Measurements from ENCODE around the gene CTSF.

The CTSF gene

GRCh38 chr11:66532784-66533183, 35.6 kb downstream of the CTSF start:
- DNase-seq (ENCODE audit: low read depth) = no peak

- no peak for DNase-seq (ENCODE audit: low read depth)
These were observed 36.6 kb downstream of the CTSF start for GRCh38 chr11:66531841-66532240.

- DNase-seq (ENCODE audit: low read depth) = no peak
These were observed 37.3 kb downstream of the CTSF start for GRCh38 chr11:66530927-66531709.

- no peak for DNase-seq (ENCODE audit: low read depth)
These were observed 38.8 kb downstream of the CTSF start for GRCh38 chr11:66529655-66530054.

GRCh38 chr11:66529069-66529468, 39.3 kb downstream of the CTSF start:
- DNase-seq (ENCODE audit: low read depth) = no peak

GRCh38 chr11:66524304-66525040, 43.9 kb downstream of the CTSF start:
- no peak for DNase-seq (ENCODE audit: low read depth)

GRCh38 chr11:66523611-66524010, 44.8 kb downstream of the CTSF start:
- DNase-seq (ENCODE audit: low read depth) = no peak

All from stimulated activated CD8-positive, alpha-beta memory T cell treated with anti-CD3 and anti-CD28 coated beads, Interleukin-7, amount 100 ng/mL, for 24 hours (primary cell).